ENCODE results near the gene SAT2. TPM values are rescaled to one million over a fixed set of nuclear protein-coding genes. Genes with fewer than 3 reads are reported as not detected.
A peak's percentile ranks its signal among the peaks of the same experiment; 100 is the strongest.

SAT2 gene
- total RNA-seq (2014; rRNA removed; shearing (Covaris generic); ENCODE audit: low replicate concordance): 49.8 and 51.8 TPM in 2 replicates

- peak; percentile 83 for DNase-seq (ENCODE audit: low read depth)
- in situ Hi-C loops (cut with HindIII; ENCODE audit: low pct_unique_long_range_greater_than_20kb, low sequenced_read_pairs): no loop called here
Measured at GRCh38 chr17:7627250-7628121, at the start of gene SAT2. TSS of gene SAT2 (minus strand) at chr17:7627821. CDS start at chr17:7627635, 186 bp downstream.

- DNase-seq (ENCODE audit: low read depth): no peak
- in situ Hi-C loops (cut with HindIII; ENCODE audit: low pct_unique_long_range_greater_than_20kb, low sequenced_read_pairs): no loop called here
Measured at GRCh38 chr17:7676533-7676932, 48.9 kb upstream of the SAT2 start.

- DNase-seq (ENCODE audit: low read depth): no peak
- in situ Hi-C loops (cut with HindIII; ENCODE audit: low pct_unique_long_range_greater_than_20kb, low sequenced_read_pairs): no loop called here
Measured at GRCh38 chr17:7674934-7675333, 47.3 kb upstream of the SAT2 start.

GRCh38 chr17:7673239-7673638 lies 45.6 kb upstream of the SAT2 start:
- in situ Hi-C loops (cut with HindIII; ENCODE audit: low pct_unique_long_range_greater_than_20kb, low sequenced_read_pairs): no loop called here
- DNase-seq (ENCODE audit: low read depth): no peak

- in situ Hi-C loops (cut with HindIII; ENCODE audit: low pct_unique_long_range_greater_than_20kb, low sequenced_read_pairs): no loop called here
Measured at GRCh38 chr17:7668482-7668881, 40.9 kb upstream of the SAT2 start.

GRCh38 chr17:7667656-7668406 lies 40.2 kb upstream of the SAT2 start:
- in situ Hi-C loops (cut with HindIII; ENCODE audit: low pct_unique_long_range_greater_than_20kb, low sequenced_read_pairs): no loop called here
- DNase-seq (ENCODE audit: low read depth): no peak

More at GRCh38 chr17:7668482-7668881, 40.9 kb upstream of the SAT2 start:
- no peak for DNase-seq (ENCODE audit: low read depth)

- in situ Hi-C loops (cut with HindIII; ENCODE audit: low pct_unique_long_range_greater_than_20kb, low sequenced_read_pairs): no loop called here
- DNase-seq (ENCODE audit: low read depth): no peak
Measured at GRCh38 chr17:7656958-7657609, 29.5 kb upstream of the SAT2 start.

GRCh38 chr17:7655541-7655840 lies 27.9 kb upstream of the SAT2 start:
- in situ Hi-C loops (cut with HindIII; ENCODE audit: low pct_unique_long_range_greater_than_20kb, low sequenced_read_pairs): no loop called here
- no peak for DNase-seq (ENCODE audit: low read depth)

- DNase-seq (ENCODE audit: low read depth): no peak
- in situ Hi-C loops (cut with HindIII; ENCODE audit: low pct_unique_long_range_greater_than_20kb, low sequenced_read_pairs): no loop called here
Measured at GRCh38 chr17:7654832-7655540, 27.4 kb upstream of the SAT2 start.

- in situ Hi-C loops (cut with HindIII; ENCODE audit: low pct_unique_long_range_greater_than_20kb, low sequenced_read_pairs): no loop called here
- no peak for DNase-seq (ENCODE audit: low read depth)
Measured at GRCh38 chr17:7652388-7653356, 25.1 kb upstream of the SAT2 start.

- in situ Hi-C loops (cut with HindIII; ENCODE audit: low pct_unique_long_range_greater_than_20kb, low sequenced_read_pairs): no loop called here
- no peak for DNase-seq (ENCODE audit: low read depth)
Measured at GRCh38 chr17:7651665-7652387, 24.2 kb upstream of the SAT2 start.

GRCh38 chr17:7651097-7651664 lies 23.6 kb upstream of the SAT2 start:
- DNase-seq (ENCODE audit: low read depth): no peak
- in situ Hi-C loops (cut with HindIII; ENCODE audit: low pct_unique_long_range_greater_than_20kb, low sequenced_read_pairs): no loop called here

GRCh38 chr17:7650509-7651096 lies 23.0 kb upstream of the SAT2 start, which contains the start of gene ATP1B2:
TSS of gene ATP1B2 (plus strand) at chr17:7650926. CDS start at chr17:7651519, 593 bp downstream.
- no peak for DNase-seq (ENCODE audit: low read depth)
- in situ Hi-C loops (cut with HindIII; ENCODE audit: low pct_unique_long_range_greater_than_20kb, low sequenced_read_pairs): no loop called here

GRCh38 chr17:7647018-7647417 lies 19.4 kb upstream of the SAT2 start:
- no peak for DNase-seq (ENCODE audit: low read depth)
- in situ Hi-C loops (cut with HindIII; ENCODE audit: low pct_unique_long_range_greater_than_20kb, low sequenced_read_pairs): no loop called here

GRCh38 chr17:7646457-7646856 lies 18.8 kb upstream of the SAT2 start:
- no peak for DNase-seq (ENCODE audit: low read depth)
- in situ Hi-C loops (cut with HindIII; ENCODE audit: low pct_unique_long_range_greater_than_20kb, low sequenced_read_pairs): no loop called here

GRCh38 chr17:7644775-7645174 lies 17.2 kb upstream of the SAT2 start:
- DNase-seq (ENCODE audit: low read depth): no peak
- in situ Hi-C loops (cut with HindIII; ENCODE audit: low pct_unique_long_range_greater_than_20kb, low sequenced_read_pairs): no loop called here

Measured in Caki2 (cell line).